ENCODE measurements around the gene PDE6A.
"Not testable (repeated sequence)": the region's sequence is repeated elsewhere in the genome, so short reads cannot be mapped to it uniquely, and the experiment has no call there.

Gene PDE6A

GRCh38 chr5:149951138-149951749 is 6.7 kb upstream of the PDE6A start:
- H3K4me3 ChIP-seq (ENCODE audit: low read depth, low read length), result no peak overlapping the region
- TF ChIP-seq CTCF (IDR thresholded peaks at IDR 0.05; ENCODE audit: low read depth, low read length), result no peak

GRCh38 chr5:149948993-149949392 is 4.4 kb upstream of the PDE6A start:
- H3K4me3 ChIP-seq (ENCODE audit: low read depth, low read length), result no peak overlapping the region
- no peak for TF ChIP-seq CTCF (IDR thresholded peaks at IDR 0.05; ENCODE audit: low read depth, low read length)

- no peak overlapping the region for H3K4me3 ChIP-seq (ENCODE audit: low read depth, low read length)
- TF ChIP-seq CTCF (IDR thresholded peaks at IDR 0.05; ENCODE audit: low read depth, low read length), result no peak
These were observed 1.5 kb upstream of the PDE6A start for GRCh38 chr5:149946118-149946517.

- not testable (repeated sequence) for H3K4me3 ChIP-seq (ENCODE audit: low read depth, low read length)
These were observed 1.2 kb downstream of the PDE6A start for GRCh38 chr5:149943177-149943949.

- not testable (repeated sequence) for H3K4me3 ChIP-seq (ENCODE audit: low read depth, low read length)
These were observed 1.8 kb downstream of the PDE6A start for GRCh38 chr5:149942741-149943169.

- H3K4me3 ChIP-seq (ENCODE audit: low read depth, low read length), result no peak overlapping the region
- TF ChIP-seq CTCF (IDR thresholded peaks at IDR 0.05; ENCODE audit: low read depth, low read length), result no peak
These were observed 2.4 kb downstream of the PDE6A start for GRCh38 chr5:149942199-149942598.

GRCh38 chr5:149941795-149942194 is 2.8 kb downstream of the PDE6A start:
- no peak for TF ChIP-seq CTCF (IDR thresholded peaks at IDR 0.05; ENCODE audit: low read depth, low read length)

GRCh38 chr5:149940941-149941644 is 3.5 kb downstream of the PDE6A start:
- TF ChIP-seq CTCF (IDR thresholded peaks at IDR 0.05; ENCODE audit: low read depth, low read length), result no peak
- no peak overlapping the region for H3K4me3 ChIP-seq (ENCODE audit: low read depth, low read length)

More at GRCh38 chr5:149941795-149942194, 2.8 kb downstream of the PDE6A start:
- no peak overlapping the region for H3K4me3 ChIP-seq (ENCODE audit: low read depth, low read length)
